GM13977 (cell line): ENCODE measurements around the gene LMAN2.

Experiments used
- DNase-seq: peaks from one replicate; pipeline ENCODE4 v3.0.0; 2012; ENCODE audit warnings: low spot score
- CTCF ChIP-seq: IDR thresholded peaks from 2 replicates; pipeline ENCODE4 v1.5.1; 2012; ENCODE audit warnings: mild to moderate bottlenecking, control low read depth; ENCODE audit not compliant: insufficient read depth; ENCODE audit errors: extremely low read depth, missing control alignments
- in situ Hi-C: fragments of 300-500 bp; cut with MboI; formaldehyde crosslinking; loops from one replicate; pipeline ENCODE4 v1.12.0; 2022; ENCODE audit warnings: low sequenced_read_pairs, low pct_unique_long_range_greater_than_20kb, mixed read lengths, inconsistent platforms; ENCODE audit not compliant: unreplicated experiment

The LMAN2 gene

GRCh38 chr5:177372034-177372896 is 20.8 kb upstream of the LMAN2 start:
- in situ Hi-C loops, result no loop called here
- TF ChIP-seq CTCF, result no peak
- no peak for DNase-seq

DNA sequence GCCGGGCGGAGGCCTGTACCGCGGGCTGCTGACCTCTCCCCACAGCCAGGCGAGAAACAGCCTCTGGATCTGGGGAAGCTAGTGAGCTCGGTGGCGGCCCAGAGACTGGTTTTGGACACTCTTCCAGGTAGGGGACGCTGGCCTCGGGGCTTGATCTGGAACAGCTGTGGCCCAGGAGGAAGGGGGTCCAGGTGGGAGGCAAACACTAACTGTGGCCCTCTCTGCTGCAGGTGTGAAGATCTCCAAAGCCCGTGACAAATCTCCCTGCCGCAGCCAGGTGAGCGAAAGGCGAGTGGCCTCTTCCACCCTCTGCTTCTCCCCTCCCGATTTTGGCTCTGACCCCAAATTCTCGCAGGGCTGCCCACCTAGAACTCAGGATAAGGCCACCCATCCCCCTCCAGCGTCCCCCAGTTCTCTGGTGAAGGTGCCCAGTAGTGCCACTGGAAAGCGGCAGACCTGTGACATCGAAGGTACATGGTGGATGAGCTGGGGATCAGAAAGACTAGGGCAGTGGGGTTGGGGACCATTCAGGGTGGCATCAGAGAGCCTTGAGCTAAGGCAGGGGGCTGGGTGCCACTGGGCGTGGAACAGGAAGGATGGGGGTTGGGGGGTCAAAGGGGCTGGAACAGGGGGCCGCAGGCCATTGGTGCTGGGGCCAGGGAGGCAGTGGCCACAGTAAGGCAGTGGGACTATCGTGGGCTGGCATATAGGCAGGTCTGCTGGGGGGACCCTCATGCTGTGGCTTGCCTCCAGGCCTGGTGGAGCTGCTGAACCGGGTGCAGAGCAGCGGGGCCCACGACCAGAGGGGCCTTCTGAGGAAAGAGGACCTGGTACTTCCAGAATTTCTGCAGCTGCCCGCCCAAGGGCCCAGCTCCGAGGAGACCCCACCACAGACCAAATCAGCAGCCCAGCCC is 19.9 kb upstream of the LMAN2 start:
- no peak for DNase-seq
- in situ Hi-C loops, result no loop called here
- TF ChIP-seq CTCF, result no peak

DNA sequence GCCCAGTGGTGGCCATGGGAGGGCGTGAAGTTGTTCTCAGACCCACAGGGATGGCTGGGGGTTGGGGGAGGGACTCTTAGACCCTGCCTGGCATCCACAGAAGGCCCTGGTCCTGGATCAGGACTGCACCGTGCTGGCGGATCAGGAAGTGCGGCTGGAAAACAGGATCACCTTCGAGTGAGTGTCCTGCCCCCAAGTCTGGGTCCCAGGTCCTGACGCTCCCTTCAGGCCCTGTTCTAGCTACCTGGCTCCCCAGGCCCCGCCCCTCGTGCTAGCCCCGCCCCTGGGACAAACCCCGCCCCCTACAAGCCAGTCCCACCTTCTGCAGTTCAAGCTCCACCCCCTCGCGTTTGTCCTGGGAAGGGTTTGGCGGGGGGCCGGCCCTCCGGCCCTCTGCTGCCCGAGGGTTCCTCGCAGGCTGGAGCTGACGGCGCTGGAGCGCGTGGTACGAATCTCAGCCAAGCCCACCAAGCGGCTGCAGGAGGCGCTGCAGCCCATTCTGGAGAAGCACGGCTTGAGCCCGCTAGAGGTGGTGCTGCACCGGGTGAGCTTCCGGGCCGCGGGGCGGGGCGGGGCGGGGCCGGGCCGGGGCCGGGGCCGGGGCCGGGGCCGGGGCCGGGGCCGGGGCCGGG is 19.1 kb upstream of the LMAN2 start:
- DNase-seq, result peak; percentile 68
- TF ChIP-seq CTCF, result peak; percentile 24
- in situ Hi-C loops, result no loop called here

DNA sequence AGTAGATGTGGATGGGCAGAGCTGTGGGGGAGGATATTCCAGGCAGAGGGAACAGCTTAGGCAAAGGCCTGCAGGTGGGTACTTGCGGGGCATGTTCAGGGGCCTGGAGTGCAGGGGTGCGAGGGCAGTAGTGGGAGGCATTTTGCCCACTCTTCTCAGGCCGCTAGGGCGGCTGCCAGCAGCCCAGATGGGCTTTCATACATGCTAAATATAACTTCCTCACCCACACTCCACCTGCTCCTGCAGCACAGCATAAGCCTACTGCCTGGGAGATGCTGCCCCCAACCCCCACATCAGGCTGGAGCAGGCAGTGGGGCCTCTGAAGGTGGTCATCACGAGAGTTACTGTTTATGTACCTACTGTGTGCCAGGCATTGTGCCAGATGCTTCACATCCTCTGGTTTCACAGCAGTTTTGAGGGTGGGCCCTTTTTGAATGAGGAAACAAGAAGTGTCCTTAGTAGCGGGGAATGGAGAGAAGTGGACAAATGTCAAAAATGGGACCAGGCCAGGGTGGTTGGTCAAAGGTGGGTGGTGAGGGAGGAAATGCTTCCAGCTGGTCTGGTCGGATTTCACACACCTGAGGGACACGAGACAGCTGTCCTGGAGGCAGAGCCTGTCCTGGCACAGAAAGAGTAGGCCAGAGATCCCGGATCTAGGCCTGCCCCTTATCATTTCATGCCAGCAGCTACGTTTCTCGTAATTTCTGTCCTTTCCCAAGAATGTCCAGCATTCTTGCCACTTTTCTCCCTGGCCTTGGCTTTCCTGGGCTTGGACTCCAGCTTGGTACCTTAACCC is 18.4 kb upstream of the LMAN2 start:
- no peak for DNase-seq
- in situ Hi-C loops, result no loop called here
- TF ChIP-seq CTCF, result no peak

- peak; percentile 77 for DNase-seq
- TF ChIP-seq CTCF, result peak; percentile 74
- in situ Hi-C loops, result no loop called here
Observed at GRCh38 chr5:177368869-177369644, 17.6 kb upstream of the LMAN2 start.
